Hindlimb muscle (tissue), 1 donor: ENCODE results near the gene SPACA9. TPM values are rescaled to one million over a fixed set of nuclear protein-coding genes. Genes with fewer than 3 reads are reported as not detected.

Experiments
- polyA plus RNA-seq: library from polyadenylated mRNA; unstranded; fragments of 120-200 nt; gene quantifications from one replicate; pipeline ENCODE4 v1.2.1, GENCODE V29; 2013; ENCODE audit not compliant: insufficient read length

Gene SPACA9
- polyA plus RNA-seq, 1 donor: 3.3 TPM

Other genes starting within 250 kb of the SPACA9 start
- gene DDX31, start 208.9 kb upstream of the SPACA9 start, polyA plus RNA-seq: 7.7 TPM
- 14.3 TPM for gene GTF3C4, start 208.4 kb upstream of the SPACA9 start, polyA plus RNA-seq
- 0.48 TPM for gene AK8, start 614 bp upstream of the SPACA9 start, polyA plus RNA-seq
- gene TSC1, start 65.7 kb downstream of the SPACA9 start, polyA plus RNA-seq: 36.1 TPM
- 0.56 TPM for gene GFI1B, start 99.8 kb downstream of the SPACA9 start, polyA plus RNA-seq
- 58.8 TPM for gene GTF3C5, start 152.1 kb downstream of the SPACA9 start, polyA plus RNA-seq
- gene CEL, start 183.1 kb downstream of the SPACA9 start, polyA plus RNA-seq: 2.6 TPM
- 56.8 TPM for gene RALGDS, start 242.3 kb downstream of the SPACA9 start, polyA plus RNA-seq